HG03196 (cell line): Measurements from ENCODE around the gene POMP.
"Not testable (repeated sequence)": the region's sequence is repeated elsewhere in the genome, so short reads cannot be mapped to it uniquely, and the experiment has no call there.

ENCODE experiments used
- ATAC-seq: cut with Tn5 transposase; IDR thresholded peaks from one replicate; pipeline ENCODE4 v1.9.1; 2021; ENCODE audit not compliant: unreplicated experiment

Gene POMP

DNA sequence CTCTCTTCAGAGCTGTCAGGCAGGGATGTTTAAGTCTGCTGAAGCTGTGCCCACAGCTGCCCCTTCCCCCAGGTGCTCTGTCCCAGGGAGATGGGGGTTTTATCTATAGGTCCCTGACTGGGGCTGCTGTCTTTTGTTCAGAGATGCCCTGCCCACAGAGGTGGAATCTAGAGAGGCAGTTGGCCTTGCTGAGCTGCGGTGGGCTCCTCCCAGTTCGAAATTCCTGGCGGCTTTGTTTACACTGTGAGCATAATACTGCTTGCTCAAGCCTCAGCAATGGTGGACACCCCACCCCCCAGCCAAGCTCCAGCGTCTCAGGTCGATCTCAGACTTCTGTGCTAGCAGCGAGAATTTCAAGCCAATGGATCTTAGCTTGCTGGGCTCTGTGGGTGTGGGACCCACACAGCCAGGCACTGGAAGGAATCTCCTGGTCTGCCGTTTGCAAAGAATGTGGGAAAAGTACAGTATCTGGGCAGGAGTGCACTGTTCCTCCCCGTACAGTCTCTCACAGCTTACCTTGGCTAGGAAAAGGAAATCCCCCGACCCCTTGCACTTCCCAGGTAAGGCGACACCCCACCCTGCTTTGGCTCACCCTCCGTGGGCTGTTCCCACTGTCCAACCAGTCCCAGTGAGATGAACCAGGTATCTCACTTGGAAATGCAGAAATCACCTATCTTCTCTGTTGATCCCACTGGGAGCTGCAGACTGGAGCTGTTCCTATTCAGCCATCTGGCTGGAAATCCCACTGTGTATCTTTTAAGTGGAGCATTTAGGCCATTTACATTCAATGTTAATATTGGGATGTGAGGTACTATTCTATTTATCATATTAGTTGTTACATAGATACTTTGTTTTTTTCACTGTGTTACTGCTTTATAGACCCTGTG is 34.9 kb downstream of the POMP start:
- ATAC-seq, result not testable (repeated sequence)

DNA sequence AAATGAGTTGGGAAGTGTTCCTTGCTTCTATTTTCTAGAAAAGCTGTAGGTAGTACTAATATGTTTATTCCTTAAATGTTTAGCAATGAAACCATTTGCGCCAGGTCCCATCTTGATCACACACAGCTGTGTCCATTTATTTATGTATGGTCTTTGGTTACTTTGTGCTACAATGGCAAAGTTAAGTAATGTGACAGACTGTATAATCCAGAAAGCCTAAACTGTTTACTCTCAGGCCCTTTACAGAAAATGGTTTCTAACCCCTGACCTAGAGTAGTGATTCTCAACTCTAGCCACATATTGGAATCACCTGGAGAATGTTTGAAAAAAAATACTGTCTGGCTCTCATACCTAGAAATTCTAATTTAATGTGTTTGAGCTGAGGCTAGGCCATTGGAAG is 38.5 kb downstream of the POMP start:
- no peak for ATAC-seq

DNA sequence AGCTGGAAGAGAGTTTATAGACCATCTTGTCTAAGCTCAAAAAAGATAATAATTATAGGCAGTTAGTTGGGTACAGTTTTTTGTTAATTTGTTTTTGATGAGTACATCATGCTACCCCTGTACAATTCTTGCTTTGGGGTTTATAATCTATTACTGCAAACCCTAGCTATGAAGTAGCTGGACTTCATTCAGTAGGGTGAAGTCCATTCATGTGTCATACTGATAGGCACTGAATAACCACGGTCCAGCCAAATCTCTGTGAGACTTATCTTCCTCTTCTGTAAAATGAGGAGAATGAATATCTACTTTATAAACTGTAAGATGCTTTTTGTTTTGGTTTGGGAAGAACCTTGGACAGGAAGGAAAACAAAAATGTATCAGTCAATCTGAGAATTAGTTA is 40.3 kb downstream of the POMP start:
- ATAC-seq, result no peak

DNA sequence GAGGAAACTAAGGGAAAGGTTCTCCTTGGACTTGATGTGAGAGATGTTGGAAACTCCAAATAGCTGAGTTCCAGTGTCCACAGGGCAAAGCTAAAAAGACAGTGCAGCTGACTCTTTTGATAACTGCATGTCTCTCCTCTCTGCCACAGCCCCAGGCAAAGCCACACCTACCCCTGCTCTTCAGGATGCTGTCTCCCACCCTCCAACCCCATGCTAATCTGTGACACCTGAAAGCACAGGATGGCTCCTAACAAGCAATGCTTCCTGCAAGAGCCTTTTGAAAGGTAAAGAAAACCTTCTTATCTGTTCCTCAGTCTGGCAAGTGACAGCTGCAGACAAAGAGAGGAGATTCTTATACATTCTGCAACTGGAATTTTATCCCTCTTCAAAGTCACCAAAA is 45.4 kb downstream of the POMP start:
- no peak for ATAC-seq

DNA sequence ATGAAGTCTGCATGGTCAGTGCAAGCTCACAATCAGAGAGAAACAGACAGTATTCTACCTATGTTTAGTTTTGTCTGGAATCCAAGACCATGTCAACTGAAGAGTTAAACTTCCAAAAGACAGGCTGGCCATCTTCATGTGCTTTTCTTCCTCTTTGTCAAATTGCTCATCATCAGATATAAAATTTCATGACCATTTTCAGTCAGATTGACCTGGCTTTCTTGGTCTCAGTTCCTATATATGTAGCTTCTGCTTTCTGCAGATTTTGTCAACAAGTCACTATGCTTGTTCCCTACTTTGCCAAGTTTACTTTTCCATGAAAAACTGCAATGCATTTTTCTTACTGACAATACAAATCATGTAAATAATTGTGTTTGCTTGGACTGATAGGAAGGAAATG is 46.0 kb downstream of the POMP start:
- no peak for ATAC-seq

DNA sequence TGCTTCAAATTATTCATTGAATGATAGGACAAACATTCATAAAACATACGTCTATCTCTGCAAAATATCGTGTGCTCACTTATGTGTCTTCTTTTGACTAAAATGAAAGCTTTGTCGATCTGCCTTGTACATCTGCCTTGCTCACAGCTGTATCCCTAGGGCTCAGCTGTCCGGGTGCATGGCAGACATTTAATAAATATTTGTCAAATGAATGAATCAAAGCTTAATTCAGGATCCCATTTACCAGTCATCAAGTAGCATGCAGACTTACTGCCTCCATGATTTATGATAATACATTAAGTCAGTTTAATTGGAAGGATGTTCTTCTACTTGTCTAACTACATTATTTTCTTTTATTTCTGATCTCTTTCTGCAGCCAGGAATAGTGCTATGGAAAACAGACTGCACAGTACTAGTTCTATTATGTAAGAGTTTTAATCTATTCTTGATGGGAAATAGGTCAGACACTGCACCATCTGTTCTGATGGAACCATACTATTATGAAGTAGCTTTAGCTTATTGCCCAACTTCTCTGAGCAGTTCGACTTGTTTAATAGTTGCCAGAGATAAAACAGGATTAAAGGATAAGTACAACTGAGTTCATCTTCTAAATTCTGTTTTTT is 46.6 kb downstream of the POMP start:
- ATAC-seq, result no peak

DNA sequence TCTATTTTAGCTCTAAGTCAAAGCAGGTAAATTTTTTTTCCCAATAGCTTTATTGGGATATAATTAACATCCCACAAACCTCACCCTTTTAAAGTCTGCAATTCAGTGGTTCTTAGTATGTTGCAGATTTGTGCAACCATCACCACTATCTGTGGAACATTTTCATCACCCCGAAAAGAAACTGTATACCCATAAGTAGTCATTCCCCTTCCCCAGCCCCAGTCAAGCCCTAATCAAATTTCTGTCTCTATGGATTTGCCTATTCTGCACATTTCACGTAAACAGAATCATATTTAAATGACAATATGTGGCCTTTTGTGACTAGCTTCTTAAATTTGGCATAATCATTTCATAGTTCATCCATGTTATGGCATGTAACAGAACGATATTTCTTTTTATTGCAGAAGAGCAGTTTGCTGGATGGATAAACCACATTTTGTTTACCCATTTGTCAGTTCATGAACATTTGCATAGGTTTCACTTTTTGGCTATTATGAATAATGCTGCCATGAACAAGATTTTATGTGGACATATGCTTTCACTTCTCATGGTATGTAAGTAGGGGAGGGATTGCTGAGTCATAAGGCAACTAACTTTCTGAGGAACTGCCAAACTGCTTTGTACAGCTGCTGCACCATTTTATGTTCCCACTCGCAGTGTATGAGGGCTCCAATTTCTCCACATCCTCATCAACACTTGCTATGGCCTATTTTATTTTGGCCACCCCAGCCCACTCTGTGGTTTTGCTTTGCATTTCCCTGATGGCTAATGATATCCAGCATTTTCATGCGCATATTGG is 48.9 kb downstream of the POMP start:
- peak; percentile 97 for ATAC-seq

DNA sequence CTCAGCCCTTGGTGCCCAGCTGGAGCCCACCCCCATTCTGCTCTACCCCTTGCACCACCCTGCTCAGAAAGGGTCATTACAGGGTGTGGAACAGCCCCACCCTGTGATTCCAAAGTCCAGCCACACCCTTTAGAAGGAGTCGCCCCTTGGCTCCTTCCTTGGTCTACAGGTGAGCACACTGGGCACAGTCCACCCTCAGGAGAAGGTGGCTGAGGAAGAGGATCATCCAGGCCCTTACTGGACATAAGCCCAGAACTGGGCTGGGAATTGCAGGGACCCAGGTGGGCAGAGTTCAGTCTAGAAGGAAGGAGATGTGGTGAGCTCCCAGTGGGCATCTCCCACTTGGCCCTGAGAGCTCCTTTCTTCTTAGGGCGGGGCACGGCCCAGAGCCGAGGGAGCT is 51.2 kb downstream of the POMP start:
- no peak for ATAC-seq

DNA sequence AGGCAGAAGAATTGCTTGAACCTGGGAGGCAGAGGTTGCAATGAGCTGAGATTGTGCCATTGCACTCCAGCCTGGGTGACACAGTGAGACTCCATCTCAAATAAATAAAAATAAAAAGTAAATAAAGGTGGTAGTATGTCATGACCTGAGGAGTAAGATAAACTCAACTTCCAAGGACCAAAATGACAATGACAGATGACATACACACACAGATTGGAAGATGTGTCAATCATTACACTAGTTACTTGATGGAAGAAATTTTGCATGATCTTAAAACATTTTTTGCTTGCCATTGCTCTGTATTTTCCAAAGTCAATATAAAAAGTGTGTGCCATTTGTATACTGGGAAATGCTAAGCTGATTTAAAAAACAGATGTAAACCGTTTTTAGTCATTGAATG is 55.7 kb downstream of the POMP start:
- ATAC-seq, result no peak

DNA sequence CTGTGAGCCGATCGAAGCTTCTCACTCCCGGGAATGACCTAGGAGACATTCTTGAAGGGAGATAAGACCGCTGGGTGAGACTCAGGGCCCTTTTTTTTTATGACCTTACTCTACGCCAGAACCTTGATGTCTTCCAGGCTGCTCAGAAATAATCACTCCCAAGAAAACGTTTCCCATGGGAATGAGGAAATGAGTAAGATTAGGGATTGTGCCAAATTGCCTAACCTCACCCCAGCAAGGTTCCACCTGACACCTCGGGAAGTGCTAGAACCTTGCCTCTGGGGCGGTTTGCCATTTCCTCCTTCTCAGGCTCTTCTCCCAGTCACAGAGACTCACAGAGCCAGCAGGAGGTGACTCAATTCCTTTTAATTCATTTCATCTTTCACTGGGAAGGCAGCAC is 57.6 kb downstream of the POMP start:
- no peak for ATAC-seq

DNA sequence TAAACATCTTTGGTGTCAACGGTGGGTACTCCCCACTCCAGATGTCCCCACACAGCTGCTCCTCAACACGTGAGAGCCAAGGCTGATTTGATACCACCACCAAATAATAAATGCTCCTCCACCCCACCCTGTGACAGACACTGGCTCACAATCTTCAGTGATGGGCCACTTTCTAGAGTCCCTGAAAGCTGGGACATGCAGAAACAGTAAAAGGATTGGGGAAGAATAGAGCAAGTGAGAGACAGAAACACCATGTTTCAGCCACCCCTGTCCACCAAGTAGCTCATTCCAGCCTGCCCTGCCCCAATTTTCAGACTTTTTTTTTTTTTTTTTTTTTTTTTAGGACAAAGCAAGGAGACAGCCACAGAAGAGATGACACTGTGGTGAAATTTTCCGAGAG is 58.2 kb downstream of the POMP start:
- no peak for ATAC-seq

DNA sequence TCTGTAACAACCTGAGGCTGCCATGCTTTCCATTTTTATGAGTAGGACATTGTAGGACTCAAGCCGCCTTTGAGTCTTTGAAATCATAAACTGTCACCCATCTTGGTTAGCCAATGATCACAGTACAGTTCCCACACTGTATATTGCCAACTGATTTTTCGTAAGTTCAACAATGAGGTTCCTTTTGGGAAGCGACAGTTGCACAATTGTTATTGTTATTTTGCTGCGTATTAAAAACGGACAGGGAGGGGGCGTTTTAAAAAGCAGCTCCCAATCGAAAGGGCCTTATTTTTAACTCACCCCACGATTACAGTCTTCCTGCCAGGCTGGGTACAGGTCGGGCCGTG is 59.2 kb downstream of the POMP start:
- no peak for ATAC-seq

DNA sequence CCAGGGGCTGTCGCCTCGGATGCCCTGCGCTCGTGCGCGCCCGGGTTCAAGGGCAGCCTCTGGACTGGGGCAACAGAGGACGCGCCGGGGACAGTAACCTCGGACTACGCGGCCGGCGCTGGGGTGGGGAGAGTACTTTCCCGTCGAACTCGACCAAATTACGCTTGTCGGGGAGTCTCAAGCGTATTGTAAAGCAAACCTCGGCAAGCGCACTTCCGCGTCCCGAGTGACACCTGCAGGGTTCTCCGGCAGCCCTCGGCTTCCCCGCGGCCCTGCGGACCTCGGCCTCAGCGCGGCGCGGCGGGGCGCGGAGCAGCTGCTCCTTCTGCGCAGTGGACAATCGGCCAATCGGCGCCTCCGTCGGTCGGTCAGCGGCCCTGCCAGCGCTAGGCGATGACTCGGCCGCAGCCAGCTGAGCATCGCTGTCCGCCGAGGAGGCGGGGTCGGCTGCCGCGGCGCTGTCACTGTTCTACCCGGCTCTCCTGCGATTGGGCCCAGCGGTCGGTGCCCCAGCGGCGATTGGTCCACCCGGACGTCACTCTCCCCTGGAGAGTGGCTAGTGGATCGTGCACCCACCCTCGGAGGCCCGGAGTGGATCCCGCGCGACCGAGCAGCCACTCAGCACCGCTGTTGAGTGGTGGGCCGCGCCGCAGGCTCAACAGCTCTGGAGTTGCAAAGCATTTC is 59.8 kb downstream of the POMP start, which contains the start of gene SLC46A3:
TSS of gene SLC46A3 (minus strand) at position 428 of the 684 bp plus-strand sequence. CDS start 972 bp downstream, outside the sequence.
- ATAC-seq, result peak; percentile 96

DNA sequence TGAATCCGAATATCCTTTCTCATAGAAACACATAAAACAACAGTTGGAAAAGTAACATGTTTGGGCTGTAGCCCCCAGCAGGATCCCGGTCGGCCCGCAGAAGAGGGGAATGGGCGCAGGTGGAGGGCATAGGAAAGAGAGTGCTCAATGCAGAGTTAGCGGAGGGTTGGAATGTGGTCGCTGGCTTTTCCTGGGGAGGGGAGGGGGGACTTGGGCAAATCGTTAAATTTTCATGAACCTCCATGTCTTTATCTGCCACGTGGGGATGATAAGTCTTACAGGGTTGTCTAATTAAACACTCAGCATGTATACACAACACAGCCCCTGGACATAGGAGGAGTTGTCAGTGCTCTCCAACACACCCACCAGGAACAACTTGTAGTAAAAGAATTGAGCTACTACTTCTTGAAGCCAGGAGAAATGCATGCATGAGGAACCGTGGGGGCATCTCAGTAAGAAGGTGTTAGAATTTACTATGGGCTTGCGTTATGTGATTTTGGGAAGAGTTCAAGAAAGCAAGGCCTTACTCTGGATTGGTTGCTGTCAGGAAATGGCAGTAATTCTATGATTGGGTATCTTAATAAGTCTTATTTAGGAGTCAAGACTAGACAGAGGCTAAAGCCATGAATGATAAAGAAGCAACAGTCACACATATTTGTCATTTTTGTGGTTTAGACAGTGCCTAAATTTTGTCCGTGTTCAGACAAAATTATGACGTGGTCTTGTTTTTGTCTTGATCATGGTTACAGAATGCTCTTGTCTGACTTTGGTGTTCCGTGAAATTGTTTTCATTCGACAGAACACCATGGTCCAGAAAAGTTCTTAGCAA is 60.5 kb downstream of the POMP start:
- no peak for ATAC-seq

DNA sequence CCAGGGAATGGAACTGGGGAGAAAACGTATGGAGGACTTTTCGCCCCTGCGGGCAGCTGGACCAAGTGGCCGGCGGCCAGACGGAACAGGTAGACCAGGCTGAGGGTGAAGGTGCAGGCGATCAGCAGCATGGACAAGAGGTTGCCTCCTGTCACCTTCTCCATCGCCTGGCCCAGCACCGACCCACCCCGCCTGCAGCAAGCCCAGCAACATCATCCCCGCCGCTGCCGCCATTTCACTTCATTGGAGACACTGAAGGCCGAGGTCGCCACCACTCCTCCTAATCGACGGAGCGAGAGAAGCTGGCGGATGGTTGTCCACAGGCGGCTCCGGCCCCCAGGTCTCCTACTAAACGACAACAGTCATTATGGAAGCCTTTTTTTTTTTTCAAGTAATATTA is 64.9 kb downstream of the POMP start:
- ATAC-seq, result no peak

DNA sequence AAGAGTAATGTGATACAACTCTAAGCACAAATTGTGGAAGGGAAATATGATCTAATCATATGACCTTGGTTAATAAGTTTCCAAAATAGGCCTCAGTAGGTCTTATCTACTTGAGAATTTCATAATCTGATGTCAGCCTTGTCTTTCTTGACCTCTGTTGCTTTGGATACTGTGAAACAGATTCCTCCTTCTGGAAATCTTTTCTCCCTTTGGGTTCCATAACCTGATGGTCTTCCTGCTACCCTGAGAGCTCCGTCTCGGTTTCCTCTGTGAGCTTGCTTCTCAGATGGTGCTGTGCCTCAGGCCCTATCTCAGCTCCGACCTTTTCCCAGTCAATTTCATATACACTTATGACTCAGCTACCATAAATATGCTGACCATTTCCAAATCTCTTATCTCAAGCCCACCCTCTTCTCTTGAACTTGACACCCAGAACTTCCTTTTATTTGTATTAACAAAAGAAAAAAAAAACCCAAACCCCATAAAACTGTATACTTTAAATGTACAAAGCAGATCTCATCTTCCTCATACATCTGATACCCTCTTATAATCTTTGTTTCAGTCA is 66.2 kb downstream of the POMP start:
- ATAC-seq, result no peak
